ENCODE results near the gene TSPEAR. TPM values are rescaled to one million over a fixed set of nuclear protein-coding genes. Genes with fewer than 3 reads are reported as not detected.
"Not testable (repeated sequence)": the region's sequence is repeated elsewhere in the genome, so short reads cannot be mapped to it uniquely, and the experiment has no call there.

The TSPEAR gene
- total RNA-seq, 2 donors from 2014 or later: not detected

GRCh38 chr21:44700101-44701022, 11.0 kb downstream of the TSPEAR start:
- H3K4me1 ChIP-seq: no peaks in the 10 kb centered on the region
- H3K27ac ChIP-seq: no peak overlapping the region
- peaks cover 16% of the 10 kb centered on the region for H3K27me3 ChIP-seq
- intact Hi-C loops (cut with DNase I): no loop called here
- no peak overlapping the region for H3K9ac ChIP-seq (ENCODE audit: low read depth in 2 of 2, low read length in 2 of 2)
- no peak for TF ChIP-seq CTCF (IDR thresholded peaks at IDR 0.05)
- H3K4me3 ChIP-seq: no peak overlapping the region
- H3K9me3 ChIP-seq: no peaks in the 10 kb centered on the region
- no peaks in the 10 kb centered on the region for H3K36me3 ChIP-seq
- no peak for DNase-seq

GRCh38 chr21:44699502-44700001, 11.8 kb downstream of the TSPEAR start:
- intact Hi-C loops (cut with DNase I): no loop called here
- Histone ChIP-seq H3K4me1 (no peaks in the 10 kb centered on the region), H3K27me3 (peaks cover 16% of the 10 kb centered on the region), H3K9me3 (no peaks in the 10 kb centered on the region), H3K9ac (ENCODE audit: low read depth in 2 of 2, low read length in 2 of 2) (no peak overlapping the region), H3K27ac (no peak overlapping the region), H3K4me3 (no peak overlapping the region), H3K36me3 (no peaks in the 10 kb centered on the region)
- no peak for TF ChIP-seq CTCF (IDR thresholded peaks at IDR 0.05)
- peak; percentile 13 for DNase-seq

GRCh38 chr21:44697811-44698734, 13.3 kb downstream of the TSPEAR start:
- DNase-seq: peak; percentile 10
- Histone ChIP-seq H3K9ac (ENCODE audit: low read depth in 2 of 2, low read length in 2 of 2) (no peak overlapping the region), H3K36me3 (no peaks in the 10 kb centered on the region), H3K4me1 (no peaks in the 10 kb centered on the region), H3K27ac (no peak overlapping the region), H3K4me3 (no peak overlapping the region), H3K27me3 (peaks cover 12% of the 10 kb centered on the region), H3K9me3 (no peaks in the 10 kb centered on the region)
- no peak for TF ChIP-seq CTCF (IDR thresholded peaks at IDR 0.05)
- intact Hi-C loops (cut with DNase I): no loop called here

- H3K9ac ChIP-seq (ENCODE audit: low read depth in 2 of 2, low read length in 2 of 2); H3K4me1 ChIP-seq; H3K27ac ChIP-seq; H3K4me3 ChIP-seq; H3K9me3 ChIP-seq; H3K36me3 ChIP-seq; DNase-seq; intact Hi-C loops (cut with DNase I): not testable (repeated sequence)
- H3K27me3 ChIP-seq: peaks cover 11% of the 10 kb centered on the region
Measured at GRCh38 chr21:44697172-44697810, 14.1 kb downstream of the TSPEAR start, which contains the start of gene KRTAP10-12. Gene KRTAP10-12 (plus strand): TSS chr21:44697172. CDS start chr21:44697202, 30 bp downstream.

GRCh38 chr21:44696572-44696971, 14.8 kb downstream of the TSPEAR start:
- no peak overlapping the region for H3K4me3 ChIP-seq
- H3K36me3 ChIP-seq: no peaks in the 10 kb centered on the region
- intact Hi-C loops (cut with DNase I): no loop called here
- H3K9me3 ChIP-seq: no peaks in the 10 kb centered on the region
- no peak for DNase-seq
- peaks cover 11% of the 10 kb centered on the region for H3K27me3 ChIP-seq
- TF ChIP-seq CTCF (IDR thresholded peaks at IDR 0.05): no peak
- no peak overlapping the region for H3K9ac ChIP-seq (ENCODE audit: low read depth in 2 of 2, low read length in 2 of 2)
- H3K27ac ChIP-seq: no peak overlapping the region
- no peaks in the 10 kb centered on the region for H3K4me1 ChIP-seq
